Measurements from ENCODE around the gene ANTXR2.
"Not testable (repeated sequence)": the region's sequence is repeated elsewhere in the genome, so short reads cannot be mapped to it uniquely, and the experiment has no call there.

The ANTXR2 gene

GRCh38 chr4:79904331-79904730, 168.7 kb downstream of the ANTXR2 start:
- DNase-seq = no peak

GRCh38 chr4:79900182-79900581, 172.8 kb downstream of the ANTXR2 start:
- no peak for DNase-seq

GRCh38 chr4:79899481-79899880, 173.5 kb downstream of the ANTXR2 start:
- DNase-seq = no peak

GRCh38 chr4:79898055-79898454, 175.0 kb downstream of the ANTXR2 start:
- DNase-seq = no peak

- no peak for DNase-seq
Measured at GRCh38 chr4:79897174-79897573, 175.9 kb downstream of the ANTXR2 start.

- no peak for DNase-seq
Measured at GRCh38 chr4:79893456-79893855, 179.6 kb downstream of the ANTXR2 start.

GRCh38 chr4:79889026-79889425, 184.0 kb downstream of the ANTXR2 start:
- DNase-seq = not testable (repeated sequence)

- DNase-seq = no peak
Measured at GRCh38 chr4:79886557-79886956, 186.5 kb downstream of the ANTXR2 start.

GRCh38 chr4:79886021-79886420, 187.0 kb downstream of the ANTXR2 start:
- DNase-seq = no peak

GRCh38 chr4:79883290-79883689, 189.7 kb downstream of the ANTXR2 start:
- no peak for DNase-seq

- DNase-seq = no peak
Measured at GRCh38 chr4:79882806-79883205, 190.2 kb downstream of the ANTXR2 start.

- no peak for DNase-seq
Measured at GRCh38 chr4:79881407-79881806, 191.6 kb downstream of the ANTXR2 start.

- DNase-seq = no peak
Measured at GRCh38 chr4:79877511-79877910, 195.5 kb downstream of the ANTXR2 start.

- DNase-seq = no peak
Measured at GRCh38 chr4:79875344-79875899, 197.6 kb downstream of the ANTXR2 start.

GRCh38 chr4:79874197-79874596, 198.8 kb downstream of the ANTXR2 start:
- DNase-seq = no peak

- DNase-seq = no peak
Measured at GRCh38 chr4:79872738-79873137, 200.3 kb downstream of the ANTXR2 start.

GRCh38 chr4:79871961-79872360, 201.1 kb downstream of the ANTXR2 start:
- DNase-seq = no peak

GRCh38 chr4:79869597-79870237, 203.3 kb downstream of the ANTXR2 start:
- no peak for DNase-seq

GRCh38 chr4:79865201-79865597, 207.8 kb downstream of the ANTXR2 start:
- no peak for DNase-seq

GRCh38 chr4:79864500-79865200, 208.4 kb downstream of the ANTXR2 start:
- DNase-seq = no peak

- DNase-seq = no peak
Measured at GRCh38 chr4:79863333-79863732, 209.7 kb downstream of the ANTXR2 start.

- DNase-seq = no peak
Measured at GRCh38 chr4:79862821-79863220, 210.2 kb downstream of the ANTXR2 start.

GRCh38 chr4:79857811-79858210, 215.2 kb downstream of the ANTXR2 start:
- no peak for DNase-seq

- no peak for DNase-seq
Measured at GRCh38 chr4:79856196-79856595, 216.8 kb downstream of the ANTXR2 start.
